Measurements from ENCODE around the gene PDZD2.

Gene PDZD2

GRCh38 chr5:32089146-32090000 is 450.4 kb downstream of the PDZD2 start:
- no peak for DNase-seq

GRCh38 chr5:32090026-32090754 is 451.3 kb downstream of the PDZD2 start:
- DNase-seq, result no peak

GRCh38 chr5:32090755-32091128 is 451.8 kb downstream of the PDZD2 start:
- no peak for DNase-seq

GRCh38 chr5:32092938-32093812 is 454.2 kb downstream of the PDZD2 start:
- DNase-seq, result peak; percentile 7 to 33 (median 22)

GRCh38 chr5:32094691-32095090 is 455.8 kb downstream of the PDZD2 start:
- DNase-seq, result no peak

GRCh38 chr5:32095261-32095671 is 456.3 kb downstream of the PDZD2 start:
- DNase-seq, result no peak

- no peak for DNase-seq
Observed at GRCh38 chr5:32096891-32097595, 458.1 kb downstream of the PDZD2 start.

- no peak for DNase-seq
Observed at GRCh38 chr5:32098291-32098690, 459.4 kb downstream of the PDZD2 start.

- DNase-seq, result no peak
Observed at GRCh38 chr5:32098890-32099310, 460.0 kb downstream of the PDZD2 start.

- DNase-seq, result no peak
Observed at GRCh38 chr5:32099486-32100035, 460.6 kb downstream of the PDZD2 start.

- DNase-seq, result no peak
Observed at GRCh38 chr5:32100230-32100629, 461.3 kb downstream of the PDZD2 start.

GRCh38 chr5:32100691-32101302 is 461.9 kb downstream of the PDZD2 start:
- no peak for DNase-seq

GRCh38 chr5:32102254-32102986 is 463.5 kb downstream of the PDZD2 start:
- DNase-seq, result no peak

GRCh38 chr5:32103521-32103920 is 464.6 kb downstream of the PDZD2 start:
- no peak for DNase-seq

GRCh38 chr5:32107291-32107690 is 468.4 kb downstream of the PDZD2 start:
- no peak for DNase-seq

- no peak for DNase-seq
Observed at GRCh38 chr5:32108167-32108566, 469.2 kb downstream of the PDZD2 start.

- no peak for DNase-seq
Observed at GRCh38 chr5:32109236-32109635, 470.3 kb downstream of the PDZD2 start.

GRCh38 chr5:32110111-32110696 is 471.3 kb downstream of the PDZD2 start:
- DNase-seq, result no peak

- DNase-seq, result no peak
Observed at GRCh38 chr5:32115985-32116384, 477.1 kb downstream of the PDZD2 start.

- no peak for DNase-seq
Observed at GRCh38 chr5:32116574-32117313, 477.8 kb downstream of the PDZD2 start.
